Measurements from ENCODE around the gene DOCK1. TPM values are rescaled to one million over a fixed set of nuclear protein-coding genes. Genes with fewer than 3 reads are reported as not detected.

DOCK1 gene
- total and polyA plus RNA-seq, 8 donors, result 46.4 to 77.7 (median 71.3) TPM

GRCh38 chr10:127345231-127345965, 440.2 kb downstream of the DOCK1 start:
- Histone ChIP-seq H3K36me3 (peaks cover 0 to 24% of the 10 kb centered on the region in 2 donors), H3K4me3 (no peak overlapping the region), H3K27ac (no peak overlapping the region), H3K4me1 (no peaks in the 10 kb centered on the region), H3K9me3 (no peaks in the 10 kb centered on the region), H3K27me3 (no peaks in the 10 kb centered on the region)
- TF ChIP-seq CTCF (IDR thresholded peaks at IDR 0.05), result no peak
- ATAC-seq, result no peak
- no peak for DNase-seq
- intact Hi-C loops (cut with DNase I), result no loop called here

- DNase-seq (no peak), ATAC-seq (no peak)
- H3K4me3 ChIP-seq, result no peak overlapping the region
- intact Hi-C loops (cut with DNase I), result no loop called here
- H3K4me1 ChIP-seq, result no peaks in the 10 kb centered on the region
- TF ChIP-seq CTCF (IDR thresholded peaks at IDR 0.05), result no peak
- H3K27ac ChIP-seq, result no peak overlapping the region
- H3K36me3 ChIP-seq, result peaks cover 0 to 24% of the 10 kb centered on the region in 2 donors
- no peaks in the 10 kb centered on the region for H3K9me3 ChIP-seq
- H3K27me3 ChIP-seq, result no peaks in the 10 kb centered on the region
Observed at GRCh38 chr10:127346604-127347003, 441.4 kb downstream of the DOCK1 start.

GRCh38 chr10:127347202-127347959, 442.2 kb downstream of the DOCK1 start:
- H3K9me3 ChIP-seq, result no peaks in the 10 kb centered on the region
- ATAC-seq, result no peak
- intact Hi-C loops (cut with DNase I), result no loop called here

GRCh38 chr10:127349737-127350136, 444.5 kb downstream of the DOCK1 start:
- Histone ChIP-seq H3K4me1 (no peaks in the 10 kb centered on the region), H3K4me3 (no peak overlapping the region), H3K36me3 (peaks cover 0 to 16% of the 10 kb centered on the region in 2 donors), H3K27me3 (no peaks in the 10 kb centered on the region), H3K27ac (no peak overlapping the region), H3K9me3 (no peaks in the 10 kb centered on the region)
- DNase-seq (no peak), ATAC-seq (no peak)
- intact Hi-C loops (cut with DNase I), result no loop called here
- TF ChIP-seq CTCF (IDR thresholded peaks at IDR 0.05), result no peak

More at GRCh38 chr10:127347202-127347959, 442.2 kb downstream of the DOCK1 start:
- H3K4me3 ChIP-seq, result no peak overlapping the region
- no peaks in the 10 kb centered on the region for H3K4me1 ChIP-seq
- no peak for DNase-seq
- no peaks in the 10 kb centered on the region for H3K27me3 ChIP-seq
- no peak overlapping the region for H3K27ac ChIP-seq
- TF ChIP-seq CTCF (IDR thresholded peaks at IDR 0.05), result no peak
- H3K36me3 ChIP-seq, result peaks cover 0 to 24% of the 10 kb centered on the region in 2 donors

GRCh38 chr10:127351542-127351941, 446.3 kb downstream of the DOCK1 start:
- no peak for DNase-seq
- H3K9me3 ChIP-seq, result no peaks in the 10 kb centered on the region
- no peak overlapping the region for H3K27ac ChIP-seq
- ATAC-seq, result no peak
- no peak overlapping the region for H3K4me3 ChIP-seq
- no peaks in the 10 kb centered on the region for H3K36me3 ChIP-seq
- no peak for TF ChIP-seq CTCF (IDR thresholded peaks at IDR 0.05)
- H3K27me3 ChIP-seq, result no peaks in the 10 kb centered on the region
- no peaks in the 10 kb centered on the region for H3K4me1 ChIP-seq
- intact Hi-C loops (cut with DNase I), result no loop called here
